ENCODE data around the gene ATF5. TPM values are rescaled to one million over a fixed set of nuclear protein-coding genes. Genes with fewer than 3 reads are reported as not detected.
"Not testable (repeated sequence)": the region's sequence is repeated elsewhere in the genome, so short reads cannot be mapped to it uniquely, and the experiment has no call there.

Gene ATF5
- total RNA-seq, 1 donor from 2014 or later: 14.1 TPM

- ATAC-seq (no peak), DNase-seq (no peak)
- Histone ChIP-seq H3K4me3 (no peak overlapping the region), H3K36me3 (no peaks in the 10 kb centered on the region), H3K27ac (no peak overlapping the region), H3K27me3 (no peaks in the 10 kb centered on the region), H3K4me1 (peaks cover 5% of the 10 kb centered on the region), H3K9me3 (no peaks in the 10 kb centered on the region)
- TF ChIP-seq CTCF (IDR thresholded peaks at IDR 0.05): no peak
- intact Hi-C loops (cut with DNase I): loop anchor here (5.0 kb wide), 1 partner anchor 42 kb away; no protein-coding TSS in a partner anchor
These were observed 10.9 kb downstream of the ATF5 start for GRCh38 chr19:49939721-49940481.

GRCh38 chr19:49940482-49940791, 11.4 kb downstream of the ATF5 start:
- ATAC-seq (no peak), DNase-seq (no peak)
- H3K27me3 ChIP-seq: no peaks in the 10 kb centered on the region

GRCh38 chr19:49944567-49944966, 15.6 kb downstream of the ATF5 start:
- H3K9me3 ChIP-seq; H3K36me3 ChIP-seq; H3K27ac ChIP-seq; H3K27me3 ChIP-seq; H3K4me1 ChIP-seq; H3K4me3 ChIP-seq; DNase-seq; intact Hi-C loops (cut with DNase I): not testable (repeated sequence)
- peak; percentile 46 for ATAC-seq

More at GRCh38 chr19:49940482-49940791, 11.4 kb downstream of the ATF5 start:
- Histone ChIP-seq H3K4me3 (no peak overlapping the region), H3K27ac (no peak overlapping the region), H3K4me1 (peaks cover 5% of the 10 kb centered on the region), H3K9me3 (no peaks in the 10 kb centered on the region), H3K36me3 (no peaks in the 10 kb centered on the region)
- no peak for TF ChIP-seq CTCF (IDR thresholded peaks at IDR 0.05)
- intact Hi-C loops (cut with DNase I): no loop called here

GRCh38 chr19:49946415-49946814, 17.4 kb downstream of the ATF5 start:
- intact Hi-C loops (cut with DNase I): no loop called here
- Histone ChIP-seq H3K9me3 (no peaks in the 10 kb centered on the region), H3K27me3 (no peaks in the 10 kb centered on the region), H3K4me3 (no peak overlapping the region), H3K36me3 (no peaks in the 10 kb centered on the region), H3K27ac (no peak overlapping the region), H3K4me1 (no peaks in the 10 kb centered on the region)
- no peak for TF ChIP-seq CTCF (IDR thresholded peaks at IDR 0.05)
- no peak for DNase-seq
- ATAC-seq: no peak

- no peak for TF ChIP-seq CTCF (IDR thresholded peaks at IDR 0.05)
- Histone ChIP-seq H3K36me3 (no peaks in the 10 kb centered on the region), H3K27ac (no peak overlapping the region), H3K9me3 (no peaks in the 10 kb centered on the region), H3K27me3 (no peaks in the 10 kb centered on the region), H3K4me3 (no peak overlapping the region), H3K4me1 (peaks cover 12% of the 10 kb centered on the region)
- ATAC-seq (no peak), DNase-seq (no peak)
- intact Hi-C loops (cut with DNase I): no loop called here
These were observed 21.0 kb downstream of the ATF5 start for GRCh38 chr19:49949742-49950589.

- no peaks in the 10 kb centered on the region for H3K9me3 ChIP-seq
- H3K27me3 ChIP-seq: no peaks in the 10 kb centered on the region
- DNase-seq (no peak), ATAC-seq (no peak)
- intact Hi-C loops (cut with DNase I): no loop called here
- H3K36me3 ChIP-seq: no peaks in the 10 kb centered on the region
- peaks cover 17% of the 10 kb centered on the region for H3K4me1 ChIP-seq
- H3K4me3 ChIP-seq: no peak overlapping the region
- no peak for TF ChIP-seq CTCF (IDR thresholded peaks at IDR 0.05)
- no peak overlapping the region for H3K27ac ChIP-seq
These were observed 21.6 kb downstream of the ATF5 start for GRCh38 chr19:49950590-49950948.
